Gastrocnemius medialis (tissue), 4 donors: ENCODE data around the gene TFAP2D. TPM values are rescaled to one million over a fixed set of nuclear protein-coding genes. Genes with fewer than 3 reads are reported as not detected.

Source experiments
- ATAC-seq, 2 donors: fragments of 150-250 bp; one replicate each; pipeline ENCODE4 v1.9.1; 2016
- DNase-seq, 2 donors: peaks; one replicate each; pipeline ENCODE4 v3.0.0-alpha.2; 2019
- H3K27ac ChIP-seq, 4 donors: fragments of 200-600 bp; sonication (generic); 1 replicate in 1 of 4; 2 replicates in 3 of 4; pipeline ENCODE4 v1.5.1; 2016 to 2018; ENCODE audit warnings: mild to moderate bottlenecking in 2 of 4, moderate library complexity in 1 of 4
- H3K27me3 ChIP-seq, 3 donors: fragments of 200-600 bp; sonication (generic) in 2 of 3; 1 replicate in 1 of 3; 2 replicates in 2 of 3; pipeline versions ENCODE4 v1.5.1 to v1.6.0; 2016 to 2019; ENCODE audit warnings: mild to moderate bottlenecking in 1 of 3, moderate library complexity in 1 of 3
- H3K36me3 ChIP-seq, 2 donors: fragments of 200-600 bp; sonication (generic) in 1 of 2; one replicate each; pipeline ENCODE4 v1.5.1; 2017 to 2018
- H3K4me1 ChIP-seq, 2 donors: fragments of 200-600 bp; sonication (generic) in 1 of 2; one replicate each; pipeline ENCODE4 v1.5.1; 2016 to 2017; ENCODE audit warnings: mild to moderate bottlenecking in 2 of 2
- H3K4me3 ChIP-seq, 4 donors: fragments of 200-600 bp; sonication (generic) in 3 of 4; 1 replicate in 1 of 4; 2 replicates in 3 of 4; pipeline ENCODE4 v1.5.1; 2016 to 2019; ENCODE audit warnings: mild to moderate bottlenecking in 2 of 4
- H3K9me3 ChIP-seq, 3 donors: fragments of 200-600 bp; sonication (generic) in 2 of 3; 1 replicate in 1 of 3; 2 replicates in 2 of 3; pipeline ENCODE4 v1.5.1; 2016 to 2019
- POLR2A ChIP-seq, 2 donors: fragments of 450-650 bp; IDR thresholded peaks; one replicate each; pipeline ENCODE4 v1.6.1; 2017; ENCODE audit warnings: antibody characterized with exemption in 2 of 2, mild to moderate bottlenecking in 2 of 2, moderate library complexity in 2 of 2
- in situ Hi-C, 4 donors: fragments of 200-750 bp; cut with MboI; loops; one replicate each; pipeline versions ENCODE4 v1.15.0 to v1.8.0; 2017; ENCODE audit warnings: low sequenced_read_pairs in 4 of 4
- intact Hi-C: fragments of 100-400 bp; cut with DNase I; formaldehyde crosslinking; loops from one replicate; pipeline ENCODE4 v1.15.1; 2023; ENCODE audit warnings: low total_unique reads
- total RNA-seq, 4 donors: library from RNA; depleted of rRNA; stranded (reverse); fragments of >200 nt; gene quantifications; one replicate each; pipeline versions ENCODE4 v1.1.0 to v1.2.3, GENCODE V29; 2016
- TF ChIP-seq, protein P1 (sequence below), 5 experiments: fragments of 450-650 bp in 3 of 5; fragments of 200-600 bp in 2 of 5; sonication (generic) in 2 of 5; IDR thresholded peaks in 4 of 5; conservative IDR thresholded peaks in 1 of 5; 1 replicate in 4 of 5; 2 replicates in 1 of 5; pipeline ENCODE4 v1.5.1; 2016 to 2019; ENCODE audit warnings: antibody characterized with exemption in 5 of 5, mild to moderate bottlenecking in 3 of 5, moderate library complexity in 3 of 5

The TFAP2D gene
- total RNA-seq, 4 donors from 2014 or later: not detected

DNA sequence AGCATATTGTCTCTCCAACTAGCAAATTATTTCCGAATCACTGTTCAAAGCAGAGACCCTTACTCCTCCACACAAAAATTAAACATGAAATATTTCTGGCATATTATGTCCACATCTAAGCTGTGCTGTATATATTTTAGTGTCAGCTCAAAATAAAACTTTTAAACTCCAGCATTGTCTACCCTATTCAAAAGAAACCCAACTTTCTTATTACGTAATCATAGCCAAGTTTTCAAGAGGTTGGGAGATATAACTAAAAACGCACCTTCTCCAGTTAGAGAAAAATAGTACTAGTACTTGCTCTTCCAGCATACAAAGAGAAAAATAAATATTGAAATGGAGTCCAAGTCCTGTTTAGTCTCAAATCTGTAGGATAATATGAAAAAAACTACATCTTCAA lies 24.1 kb upstream of the TFAP2D start:
- no peaks in the 10 kb centered on the region for H3K9me3 ChIP-seq
- no peaks in the 10 kb centered on the region for H3K36me3 ChIP-seq
- intact Hi-C loops: no loop called here
- ATAC-seq (no peak), DNase-seq (no peak)
- no peak overlapping the region for H3K4me3 ChIP-seq
- in situ Hi-C loops: no loop called here
- no peaks in the 10 kb centered on the region for H3K4me1 ChIP-seq
- TF ChIP-seq POLR2A (IDR thresholded peaks at IDR 0.05): no peak
- TF ChIP-seq, protein P1, sequence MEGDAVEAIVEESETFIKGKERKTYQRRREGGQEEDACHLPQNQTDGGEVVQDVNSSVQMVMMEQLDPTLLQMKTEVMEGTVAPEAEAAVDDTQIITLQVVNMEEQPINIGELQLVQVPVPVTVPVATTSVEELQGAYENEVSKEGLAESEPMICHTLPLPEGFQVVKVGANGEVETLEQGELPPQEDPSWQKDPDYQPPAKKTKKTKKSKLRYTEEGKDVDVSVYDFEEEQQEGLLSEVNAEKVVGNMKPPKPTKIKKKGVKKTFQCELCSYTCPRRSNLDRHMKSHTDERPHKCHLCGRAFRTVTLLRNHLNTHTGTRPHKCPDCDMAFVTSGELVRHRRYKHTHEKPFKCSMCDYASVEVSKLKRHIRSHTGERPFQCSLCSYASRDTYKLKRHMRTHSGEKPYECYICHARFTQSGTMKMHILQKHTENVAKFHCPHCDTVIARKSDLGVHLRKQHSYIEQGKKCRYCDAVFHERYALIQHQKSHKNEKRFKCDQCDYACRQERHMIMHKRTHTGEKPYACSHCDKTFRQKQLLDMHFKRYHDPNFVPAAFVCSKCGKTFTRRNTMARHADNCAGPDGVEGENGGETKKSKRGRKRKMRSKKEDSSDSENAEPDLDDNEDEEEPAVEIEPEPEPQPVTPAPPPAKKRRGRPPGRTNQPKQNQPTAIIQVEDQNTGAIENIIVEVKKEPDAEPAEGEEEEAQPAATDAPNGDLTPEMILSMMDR (IDR thresholded peaks at IDR 0.05 in 4 of 5, conservative IDR thresholded peaks at IDR 0.05 in 1 of 5): no peak
- no peak overlapping the region for H3K27ac ChIP-seq
- H3K27me3 ChIP-seq: no peaks in the 10 kb centered on the region

DNA sequence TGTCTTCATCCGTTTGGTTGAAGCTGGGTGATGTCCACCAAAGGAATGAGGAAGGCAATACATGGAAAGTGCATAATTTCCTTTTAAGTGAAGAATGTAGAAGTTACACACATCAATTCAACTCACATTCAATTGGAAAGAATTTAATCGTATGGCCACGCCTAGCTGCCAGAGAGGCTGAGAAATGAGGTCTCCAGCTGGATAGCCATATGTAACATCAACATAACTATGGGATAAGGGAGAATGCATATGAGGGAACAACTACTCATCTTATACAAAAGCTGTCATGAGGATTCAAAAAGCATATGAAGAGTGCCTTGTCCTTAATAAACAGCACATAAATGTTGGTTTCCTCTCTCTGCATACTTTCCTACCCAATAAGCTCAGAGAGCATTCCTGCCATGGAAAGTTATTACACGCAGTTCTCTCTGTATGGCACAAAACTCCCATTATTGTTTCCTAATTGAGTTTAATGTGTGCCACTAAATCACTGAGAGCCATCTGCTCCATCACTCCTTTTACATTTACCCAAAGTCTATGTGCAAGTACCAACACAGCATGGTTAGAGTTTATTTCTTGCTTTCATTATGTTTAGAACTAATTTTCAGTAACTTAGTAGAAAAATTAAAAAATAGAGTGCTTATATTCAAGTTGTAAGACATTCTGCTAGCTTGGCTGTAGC lies 21.4 kb upstream of the TFAP2D start:
- no peaks in the 10 kb centered on the region for H3K27me3 ChIP-seq
- in situ Hi-C loops: no loop called here
- DNase-seq: no peak
- no peaks in the 10 kb centered on the region for H3K9me3 ChIP-seq
- H3K4me1 ChIP-seq: no peaks in the 10 kb centered on the region
- H3K27ac ChIP-seq: no peak overlapping the region
- no peaks in the 10 kb centered on the region for H3K36me3 ChIP-seq
- TF ChIP-seq, protein P1 (IDR thresholded peaks at IDR 0.05 in 4 of 5, conservative IDR thresholded peaks at IDR 0.05 in 1 of 5): no peak
- no peak for TF ChIP-seq POLR2A (IDR thresholded peaks at IDR 0.05)
- no peak overlapping the region for H3K4me3 ChIP-seq
- ATAC-seq: no peak
- intact Hi-C loops: no loop called here

DNA sequence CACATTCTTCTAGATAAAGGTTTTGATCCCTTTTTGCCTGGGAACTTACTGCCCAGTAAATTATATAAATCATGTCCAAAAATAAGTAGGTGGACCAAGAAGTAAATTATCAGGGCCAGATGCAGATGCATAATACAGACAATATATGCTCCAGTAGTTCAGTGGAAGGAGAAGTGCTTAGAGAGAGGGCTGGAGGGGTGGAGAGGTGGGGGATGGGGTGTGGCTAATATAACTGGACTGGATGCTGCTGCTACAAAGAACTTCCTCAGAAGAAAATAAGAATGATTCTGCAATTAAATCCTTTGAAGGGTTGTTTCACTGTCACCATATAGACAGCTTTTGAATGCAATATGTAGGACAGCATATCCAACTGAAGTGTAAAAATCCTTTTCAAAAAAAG lies 14.8 kb upstream of the TFAP2D start:
- Histone ChIP-seq H3K27me3 (no peaks in the 10 kb centered on the region), H3K36me3 (no peaks in the 10 kb centered on the region), H3K4me1 (no peaks in the 10 kb centered on the region), H3K27ac (no peak overlapping the region), H3K4me3 (no peak overlapping the region), H3K9me3 (no peaks in the 10 kb centered on the region)
- no peak for ATAC-seq
- intact Hi-C loops: no loop called here
- in situ Hi-C loops: no loop called here
- no peak for DNase-seq
- TF ChIP-seq POLR2A (IDR thresholded peaks at IDR 0.05): no peak
- TF ChIP-seq, protein P1 (IDR thresholded peaks at IDR 0.05 in 4 of 5, conservative IDR thresholded peaks at IDR 0.05 in 1 of 5): no peak

DNA sequence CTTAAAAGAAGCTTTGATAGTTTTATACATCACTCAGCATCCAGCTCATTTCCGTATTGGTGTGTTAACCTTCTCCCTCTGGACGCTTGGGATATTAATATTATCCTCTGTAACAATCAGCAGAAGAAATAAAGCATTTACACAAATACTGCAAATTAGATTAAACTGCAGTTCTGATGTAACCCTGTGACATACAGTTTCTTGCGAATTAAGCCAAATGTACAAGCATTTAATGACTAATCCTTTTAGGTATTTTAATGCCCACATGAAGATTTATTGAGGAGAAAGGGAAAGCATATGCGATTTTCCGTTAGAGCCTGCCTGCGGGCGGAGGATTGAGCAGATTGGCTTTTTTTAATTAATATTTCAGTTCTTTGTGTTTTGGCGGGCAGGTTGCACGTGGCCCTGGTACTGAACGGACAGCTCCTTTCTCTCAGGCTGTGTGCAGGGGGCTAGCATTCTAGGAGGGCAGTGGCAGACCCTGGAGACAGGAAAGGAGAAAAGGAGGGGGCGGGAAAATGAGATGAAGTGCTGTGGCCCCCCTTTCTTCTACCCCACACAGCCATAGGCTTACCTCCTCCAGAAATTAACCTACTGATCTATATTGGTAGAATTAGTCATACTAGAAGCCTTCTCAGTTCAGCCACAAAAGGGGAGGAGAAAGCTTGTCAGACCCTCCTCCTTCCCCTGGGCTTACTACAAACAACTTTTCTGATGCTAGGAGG lies 14.1 kb upstream of the TFAP2D start:
- intact Hi-C loops: no loop called here
- TF ChIP-seq, protein P1 (IDR thresholded peaks at IDR 0.05 in 4 of 5, conservative IDR thresholded peaks at IDR 0.05 in 1 of 5): no peak
- no peak for TF ChIP-seq POLR2A (IDR thresholded peaks at IDR 0.05)
- DNase-seq (no peak), ATAC-seq (no peak)
- in situ Hi-C loops: no loop called here
- no peaks in the 10 kb centered on the region for H3K4me1 ChIP-seq
- no peaks in the 10 kb centered on the region for H3K36me3 ChIP-seq
- no peak overlapping the region for H3K4me3 ChIP-seq
- peaks cover 0 to 3% (median 0%) of the 10 kb centered on the region in 3 donors for H3K27me3 ChIP-seq
- H3K9me3 ChIP-seq: no peaks in the 10 kb centered on the region
- no peak overlapping the region for H3K27ac ChIP-seq
